Breast epithelium (tissue), 3 donors: Measurements from ENCODE around the gene ZNF785.
"Not testable (repeated sequence)": the region's sequence is repeated elsewhere in the genome, so short reads cannot be mapped to it uniquely, and the experiment has no call there.

Experiments
- CTCF ChIP-seq, 3 donors: fragments of 450-650 bp; IDR thresholded peaks; one replicate each; pipeline ENCODE4 v1.5.1; 2016 to 2017; ENCODE audit warnings: antibody characterized with exemption in 3 of 3, mild to moderate bottlenecking in 3 of 3, moderate library complexity in 3 of 3
- POLR2AphosphoS5 ChIP-seq, 3 donors: sonication (generic); formaldehyde crosslinking; IDR thresholded peaks; one replicate each; pipeline ENCODE4 v1.6.1; 2017; ENCODE audit warnings: antibody characterized with exemption in 3 of 3

- not testable (repeated sequence) for TF ChIP-seq CTCF, POLR2AphosphoS5 (IDR thresholded peaks at IDR 0.05)
Observed at GRCh38 chr16:30539986-30540526, 45.4 kb downstream of the ZNF785 start.
